ENCODE measurements around the gene PAQR4.
A peak's percentile ranks its signal among the peaks of the same experiment; 100 is the strongest.

The PAQR4 gene

GRCh38 chr16:2981177-2981898 lies 12.2 kb downstream of the PAQR4 start:
- DNase-seq, result no peak

GRCh38 chr16:2981899-2982250 lies 12.7 kb downstream of the PAQR4 start:
- no peak for DNase-seq

GRCh38 chr16:2982402-2982801 lies 13.3 kb downstream of the PAQR4 start:
- no peak for DNase-seq

- peak; percentile 72 for DNase-seq
Measured at GRCh38 chr16:2983706-2984136, 14.6 kb downstream of the PAQR4 start.

GRCh38 chr16:2985462-2985861 lies 16.3 kb downstream of the PAQR4 start:
- DNase-seq, result no peak

GRCh38 chr16:2985893-2986355 lies 16.8 kb downstream of the PAQR4 start:
- no peak for DNase-seq

- no peak for DNase-seq
Measured at GRCh38 chr16:2986623-2987188, 17.6 kb downstream of the PAQR4 start.

- DNase-seq, result no peak
Measured at GRCh38 chr16:2987286-2987685, 18.1 kb downstream of the PAQR4 start.

- no peak for DNase-seq
Measured at GRCh38 chr16:2987833-2988232, 18.7 kb downstream of the PAQR4 start.

- no peak for DNase-seq
Measured at GRCh38 chr16:2988590-2989099, 19.5 kb downstream of the PAQR4 start.

GRCh38 chr16:2990891-2991290 lies 21.7 kb downstream of the PAQR4 start:
- DNase-seq, result no peak

- no peak for DNase-seq
Measured at GRCh38 chr16:2991566-2992261, 22.6 kb downstream of the PAQR4 start.

- no peak for DNase-seq
Measured at GRCh38 chr16:2992383-2993081, 23.4 kb downstream of the PAQR4 start.

- no peak for DNase-seq
Measured at GRCh38 chr16:2996298-2996697, 27.1 kb downstream of the PAQR4 start.

GRCh38 chr16:2999929-3000328 lies 30.8 kb downstream of the PAQR4 start:
- no peak for DNase-seq

- DNase-seq, result no peak
Measured at GRCh38 chr16:3000540-3000939, 31.4 kb downstream of the PAQR4 start.

- no peak for DNase-seq
Measured at GRCh38 chr16:3001316-3001715, 32.2 kb downstream of the PAQR4 start.

- DNase-seq, result peak; percentile 99
Measured at GRCh38 chr16:3003582-3004270, 34.6 kb downstream of the PAQR4 start.

GRCh38 chr16:3004319-3004718 lies 35.2 kb downstream of the PAQR4 start:
- DNase-seq, result no peak

- DNase-seq, result no peak
Measured at GRCh38 chr16:3004781-3005284, 35.7 kb downstream of the PAQR4 start.

GRCh38 chr16:3007059-3007956 lies 38.2 kb downstream of the PAQR4 start:
- no peak for DNase-seq

Data from CD4-positive, alpha-beta T cell treated with Interleukin-10 for 1 hour (primary cell).